Esophagus muscularis mucosa (tissue), 4 donors: Measurements from ENCODE around the gene PRDM2. TPM values are rescaled to one million over a fixed set of nuclear protein-coding genes. Genes with fewer than 3 reads are reported as not detected.

Source experiments
- DNase-seq: peaks from one replicate; pipeline ENCODE4 v3.0.0-alpha.2; 2017; ENCODE audit errors: extremely low spot score
- H3K27ac ChIP-seq, 4 donors: fragments of 200-600 bp; sonication (generic); replicated peaks in 1 of 4; 1 replicate in 3 of 4; 2 replicates in 1 of 4; pipeline ENCODE4 v1.5.1; 2016 to 2019; ENCODE audit warnings: mild to moderate bottlenecking in 1 of 4
- H3K27me3 ChIP-seq, 4 donors: fragments of 200-600 bp; sonication (generic); one replicate each; pipeline versions ENCODE4 v1.5.1 to v1.6.0; 2016 to 2019
- H3K36me3 ChIP-seq, 4 donors: fragments of 200-600 bp; sonication (generic); one replicate each; pipeline ENCODE4 v1.5.1; 2016 to 2019
- H3K4me1 ChIP-seq, 4 donors: fragments of 200-600 bp; sonication (generic); one replicate each; pipeline ENCODE4 v1.5.1; 2016 to 2019
- H3K4me3 ChIP-seq, 4 donors: fragments of 200-600 bp; sonication (generic); 1 replicate in 2 of 4; 2 replicates in 2 of 4; pipeline ENCODE4 v1.5.1; 2016 to 2019; ENCODE audit warnings: mild to moderate bottlenecking in 4 of 4, moderate library complexity in 1 of 4
- H3K9me3 ChIP-seq, 4 donors: fragments of 200-600 bp; sonication (generic); 1 replicate in 3 of 4; 2 replicates in 1 of 4; pipeline ENCODE4 v1.5.1; 2016 to 2019
- EP300 ChIP-seq: sonication (generic); formaldehyde crosslinking; IDR thresholded peaks from one replicate; pipeline ENCODE4 v1.6.1; 2017; ENCODE audit warnings: antibody characterized with exemption
- POLR2A ChIP-seq: fragments of 450-650 bp; IDR thresholded peaks from one replicate; pipeline ENCODE4 v1.6.1; 2017; ENCODE audit warnings: antibody characterized with exemption, moderate library complexity, mild to moderate bottlenecking, low read depth
- POLR2AphosphoS5 ChIP-seq, 2 donors: sonication (generic); formaldehyde crosslinking; IDR thresholded peaks; one replicate each; pipeline ENCODE4 v1.6.1; 2017; ENCODE audit warnings: antibody characterized with exemption in 2 of 2
- WGBS: methylation state at CpG from one replicate; pipeline ENCODE4 v1.1.5; 2018; 5-methylcytosine and 5-hydroxymethylcytosine counted together
- intact Hi-C: fragments of 100-400 bp; cut with DNase I; formaldehyde crosslinking; loops from one replicate; pipeline ENCODE4 v1.15.1; 2023
- total RNA-seq, 4 donors: library from RNA; depleted of rRNA; stranded (reverse); fragments of >200 nt; gene quantifications; one replicate each; pipeline versions ENCODE4 v1.1.0 to v1.2.1, GENCODE V29; 2016
- TF ChIP-seq, protein P1 (sequence below), 3 experiments: fragments of 200-600 bp in 2 of 3; fragments of 450-650 bp in 1 of 3; sonication (generic) in 2 of 3; IDR thresholded peaks; one replicate each; pipeline ENCODE4 v1.5.1; 2017 to 2019; ENCODE audit warnings: antibody characterized with exemption in 3 of 3, mild to moderate bottlenecking in 2 of 3, moderate library complexity in 1 of 3

The PRDM2 gene
- total RNA-seq, 4 donors from 2014 or later = 32.5 to 54.6 (median 44.2) TPM

DNA sequence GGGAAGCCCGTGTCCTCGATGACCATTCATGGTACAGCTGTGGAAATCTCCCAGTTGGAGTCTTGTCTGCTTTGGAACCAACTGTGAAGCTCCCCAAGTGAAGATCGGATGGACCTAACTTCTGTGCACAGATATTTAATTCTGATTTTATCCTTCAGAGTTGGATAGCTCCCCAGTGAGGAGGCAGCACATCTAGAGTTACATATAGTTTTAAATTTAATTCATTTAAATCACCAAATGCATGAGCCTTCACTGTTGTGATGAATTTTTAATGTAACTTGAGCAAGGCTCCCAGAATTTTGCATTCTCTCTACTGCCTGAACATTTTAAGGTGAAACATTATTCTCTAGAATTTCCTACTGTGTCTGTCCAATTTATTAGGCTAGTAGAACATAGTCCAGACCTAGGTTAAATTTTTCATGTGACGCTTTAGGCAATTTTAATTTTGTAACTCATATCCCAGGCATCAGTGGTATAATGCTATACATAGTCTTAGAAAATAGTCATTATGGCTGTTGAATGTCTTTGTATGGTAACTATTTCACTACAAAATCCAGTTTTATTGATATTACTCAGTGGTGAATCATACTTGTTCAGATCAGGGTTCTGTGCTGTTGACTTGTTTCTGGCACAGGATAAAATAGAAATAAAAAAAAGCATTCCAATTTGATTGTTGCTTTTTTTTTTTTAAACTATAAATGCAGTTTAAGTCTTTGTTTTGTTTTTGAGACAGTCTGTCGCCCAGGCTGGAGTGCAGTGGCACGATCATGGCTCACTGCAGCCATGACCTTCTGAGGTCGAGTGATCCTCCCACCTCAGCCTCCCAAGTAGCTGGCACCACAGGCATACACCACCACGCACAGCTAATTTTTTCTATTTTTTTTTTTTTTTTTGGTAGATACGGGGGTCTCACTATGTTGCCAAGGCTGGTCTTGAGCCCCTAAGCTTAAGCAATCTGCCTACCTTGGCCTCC lies 66.9 kb downstream of the PRDM2 start:
- 83% methylated on average over 9 of the region's 9 CpGs for WGBS
- Histone ChIP-seq H3K9me3 (no peaks in the 10 kb centered on the region), H3K27ac (no peak overlapping the region), H3K27me3 (no peaks in the 10 kb centered on the region), H3K36me3 (peaks cover 0 to 4% (median 2%) of the 10 kb centered on the region in 4 donors), H3K4me1 (peaks cover 34 to 74% (median 62%) of the 10 kb centered on the region in 4 donors), H3K4me3 (no peak overlapping the region)
- TF ChIP-seq POLR2A (no peak), EP300 (no peak), POLR2AphosphoS5 (IDR thresholded peaks at IDR 0.05) (no peak)
- TF ChIP-seq, protein P1, sequence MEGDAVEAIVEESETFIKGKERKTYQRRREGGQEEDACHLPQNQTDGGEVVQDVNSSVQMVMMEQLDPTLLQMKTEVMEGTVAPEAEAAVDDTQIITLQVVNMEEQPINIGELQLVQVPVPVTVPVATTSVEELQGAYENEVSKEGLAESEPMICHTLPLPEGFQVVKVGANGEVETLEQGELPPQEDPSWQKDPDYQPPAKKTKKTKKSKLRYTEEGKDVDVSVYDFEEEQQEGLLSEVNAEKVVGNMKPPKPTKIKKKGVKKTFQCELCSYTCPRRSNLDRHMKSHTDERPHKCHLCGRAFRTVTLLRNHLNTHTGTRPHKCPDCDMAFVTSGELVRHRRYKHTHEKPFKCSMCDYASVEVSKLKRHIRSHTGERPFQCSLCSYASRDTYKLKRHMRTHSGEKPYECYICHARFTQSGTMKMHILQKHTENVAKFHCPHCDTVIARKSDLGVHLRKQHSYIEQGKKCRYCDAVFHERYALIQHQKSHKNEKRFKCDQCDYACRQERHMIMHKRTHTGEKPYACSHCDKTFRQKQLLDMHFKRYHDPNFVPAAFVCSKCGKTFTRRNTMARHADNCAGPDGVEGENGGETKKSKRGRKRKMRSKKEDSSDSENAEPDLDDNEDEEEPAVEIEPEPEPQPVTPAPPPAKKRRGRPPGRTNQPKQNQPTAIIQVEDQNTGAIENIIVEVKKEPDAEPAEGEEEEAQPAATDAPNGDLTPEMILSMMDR (IDR thresholded peaks at IDR 0.05) = no peak
- no peak for DNase-seq
- intact Hi-C loops = no loop called here

DNA sequence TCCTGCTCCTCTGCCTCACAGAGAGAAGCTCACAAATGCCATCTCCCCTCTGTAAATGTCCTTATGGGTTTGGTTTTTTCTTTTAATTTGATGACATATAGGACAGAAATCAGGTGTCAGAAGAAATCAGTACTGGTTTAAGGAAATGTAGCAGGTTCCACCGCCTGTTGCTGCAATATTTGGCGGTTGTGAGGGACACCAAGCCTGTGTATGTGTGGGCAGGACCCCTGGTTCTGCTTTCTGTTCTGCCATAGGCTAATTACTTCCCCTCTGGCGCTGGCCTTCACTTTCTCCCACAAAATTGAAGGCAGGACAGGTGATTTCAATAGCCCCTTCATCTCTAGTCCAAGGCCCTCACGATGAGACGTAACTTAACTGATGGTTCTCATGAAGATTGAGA lies 69.2 kb downstream of the PRDM2 start:
- no peak overlapping the region for H3K4me3 ChIP-seq
- 83% methylated on average over 5 of the region's 5 CpGs for WGBS
- no peaks in the 10 kb centered on the region for H3K27me3 ChIP-seq
- H3K27ac ChIP-seq = no peak overlapping the region
- no peak for TF ChIP-seq POLR2AphosphoS5 (IDR thresholded peaks at IDR 0.05)
- TF ChIP-seq, protein P1 (IDR thresholded peaks at IDR 0.05) = no peak
- no peak for TF ChIP-seq POLR2A
- TF ChIP-seq EP300 = no peak
- H3K4me1 ChIP-seq = peaks cover 14 to 62% (median 48%) of the 10 kb centered on the region in 4 donors
- intact Hi-C loops = no loop called here
- H3K9me3 ChIP-seq = no peaks in the 10 kb centered on the region
- peaks cover 0 to 16% (median 7%) of the 10 kb centered on the region in 4 donors for H3K36me3 ChIP-seq
- no peak for DNase-seq

DNA sequence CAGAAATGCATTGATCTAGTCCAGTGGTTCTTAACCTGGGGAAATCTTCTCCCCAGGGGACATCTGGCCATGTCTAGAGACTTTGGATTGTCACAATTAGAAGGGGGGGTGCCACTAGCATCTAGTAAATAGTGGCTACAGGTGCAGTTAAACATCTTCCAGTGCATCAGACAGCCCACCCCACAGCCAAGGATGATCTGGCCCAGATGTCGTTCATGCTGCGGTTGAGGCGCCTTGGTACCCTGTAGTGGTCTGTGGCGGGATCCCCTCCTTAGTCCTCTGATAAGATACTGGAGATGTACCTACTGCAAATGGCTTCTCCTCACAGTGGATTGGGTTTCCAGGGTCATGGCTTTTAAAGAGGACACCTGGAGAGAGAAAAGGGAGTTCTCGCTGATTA lies 69.8 kb downstream of the PRDM2 start:
- WGBS = 100% methylated on average over 5 of the region's 5 CpGs

DNA sequence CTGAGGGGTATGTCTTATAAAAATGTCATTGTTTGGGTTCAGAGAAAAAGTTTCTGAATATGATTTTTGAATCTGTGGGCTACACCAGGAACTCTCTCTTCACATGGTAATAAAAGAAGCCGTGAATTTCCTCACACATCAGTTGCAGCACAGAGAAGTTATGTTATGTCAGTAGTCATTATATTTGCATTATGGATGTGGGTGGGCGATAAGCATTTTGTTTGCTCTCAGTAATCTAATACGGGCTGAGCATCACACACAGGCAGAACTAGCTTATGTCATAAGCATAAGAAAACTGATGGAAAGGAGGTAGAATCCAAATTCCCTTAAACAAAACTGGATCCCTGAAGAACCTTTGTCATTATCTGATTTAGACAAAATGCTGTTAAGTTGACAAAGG lies 70.8 kb downstream of the PRDM2 start:
- Histone ChIP-seq H3K27ac (no peak overlapping the region), H3K4me3 (no peak overlapping the region), H3K9me3 (no peaks in the 10 kb centered on the region), H3K4me1 (peaks cover 0 to 52% (median 33%) of the 10 kb centered on the region in 4 donors), H3K36me3 (peaks cover 0 to 28% (median 15%) of the 10 kb centered on the region in 4 donors), H3K27me3 (no peaks in the 10 kb centered on the region)
- TF ChIP-seq EP300 = no peak
- TF ChIP-seq, protein P1 (IDR thresholded peaks at IDR 0.05) = no peak
- TF ChIP-seq POLR2AphosphoS5 (IDR thresholded peaks at IDR 0.05) = no peak
- no peak for TF ChIP-seq POLR2A
- intact Hi-C loops = no loop called here
- no peak for DNase-seq
- 64% methylated on average over 3 of the region's 3 CpGs for WGBS

More for the DNA sequence above, 69.8 kb downstream of the PRDM2 start:
- TF ChIP-seq POLR2AphosphoS5 (IDR thresholded peaks at IDR 0.05) = no peak
- TF ChIP-seq, protein P1 (IDR thresholded peaks at IDR 0.05) = no peak
- no peak for TF ChIP-seq POLR2A
- TF ChIP-seq EP300 = no peak
- intact Hi-C loops = no loop called here
- Histone ChIP-seq H3K27ac (no peak overlapping the region), H3K9me3 (no peaks in the 10 kb centered on the region), H3K36me3 (peaks cover 0 to 21% (median 9%) of the 10 kb centered on the region in 4 donors), H3K27me3 (no peaks in the 10 kb centered on the region), H3K4me3 (no peak overlapping the region), H3K4me1 (peaks cover 7 to 56% (median 41%) of the 10 kb centered on the region in 4 donors)
- DNase-seq = no peak
